ENCODE results near the gene MBOAT2.

DNA sequence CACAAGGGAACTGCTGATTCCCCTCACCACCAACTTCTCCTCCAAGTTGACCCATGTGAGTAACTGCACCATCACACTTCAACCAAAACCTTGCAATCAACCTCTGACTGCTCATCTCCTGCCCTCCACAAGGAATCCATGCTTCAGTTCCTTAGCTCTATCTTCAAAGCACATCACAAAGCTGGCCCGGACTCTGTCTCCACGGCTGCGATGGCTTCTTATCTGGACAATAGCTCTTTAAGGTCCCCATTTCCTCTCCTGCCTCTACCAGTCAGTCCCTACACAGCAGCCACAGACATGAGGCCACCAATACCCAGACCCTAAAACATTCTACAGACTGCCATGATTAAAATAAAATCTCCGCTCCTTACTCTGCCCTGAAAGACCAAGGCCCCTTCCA is 25.7 kb downstream of the MBOAT2 start:
- TF ChIP-seq, protein P1, sequence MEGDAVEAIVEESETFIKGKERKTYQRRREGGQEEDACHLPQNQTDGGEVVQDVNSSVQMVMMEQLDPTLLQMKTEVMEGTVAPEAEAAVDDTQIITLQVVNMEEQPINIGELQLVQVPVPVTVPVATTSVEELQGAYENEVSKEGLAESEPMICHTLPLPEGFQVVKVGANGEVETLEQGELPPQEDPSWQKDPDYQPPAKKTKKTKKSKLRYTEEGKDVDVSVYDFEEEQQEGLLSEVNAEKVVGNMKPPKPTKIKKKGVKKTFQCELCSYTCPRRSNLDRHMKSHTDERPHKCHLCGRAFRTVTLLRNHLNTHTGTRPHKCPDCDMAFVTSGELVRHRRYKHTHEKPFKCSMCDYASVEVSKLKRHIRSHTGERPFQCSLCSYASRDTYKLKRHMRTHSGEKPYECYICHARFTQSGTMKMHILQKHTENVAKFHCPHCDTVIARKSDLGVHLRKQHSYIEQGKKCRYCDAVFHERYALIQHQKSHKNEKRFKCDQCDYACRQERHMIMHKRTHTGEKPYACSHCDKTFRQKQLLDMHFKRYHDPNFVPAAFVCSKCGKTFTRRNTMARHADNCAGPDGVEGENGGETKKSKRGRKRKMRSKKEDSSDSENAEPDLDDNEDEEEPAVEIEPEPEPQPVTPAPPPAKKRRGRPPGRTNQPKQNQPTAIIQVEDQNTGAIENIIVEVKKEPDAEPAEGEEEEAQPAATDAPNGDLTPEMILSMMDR (IDR thresholded peaks at IDR 0.05; ENCODE audit: low read depth, low read length, poor library complexity, severe bottlenecking) = no peak
- TF ChIP-seq EZH2phosphoT487 (IDR thresholded peaks at IDR 0.05; ENCODE audit: borderline replicate concordance, low read length) = no peak
